Measurements from ENCODE around the gene MOB3B.

MOB3B gene

DNA sequence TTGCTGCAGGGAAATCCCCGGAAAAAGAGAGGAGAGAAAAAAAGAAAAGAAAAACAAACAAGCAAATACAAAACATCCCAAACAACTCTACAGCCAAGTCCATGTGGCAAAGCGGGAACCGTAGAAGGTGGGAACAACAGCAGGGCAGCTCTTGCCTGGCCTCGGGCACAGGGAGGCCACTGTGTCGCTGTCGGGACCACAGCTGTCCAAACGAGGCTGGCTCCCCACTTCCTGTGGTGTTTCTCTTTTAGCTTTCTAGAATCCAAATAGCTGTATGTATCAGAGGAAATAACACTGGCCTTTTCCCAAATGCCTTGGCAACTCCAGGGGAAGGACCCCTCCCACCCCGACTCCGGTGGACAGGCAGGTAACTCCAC is 191.1 kb downstream of the MOB3B start:
- no peak for DNase-seq (ENCODE audit: low read depth in 2 of 2)

DNA sequence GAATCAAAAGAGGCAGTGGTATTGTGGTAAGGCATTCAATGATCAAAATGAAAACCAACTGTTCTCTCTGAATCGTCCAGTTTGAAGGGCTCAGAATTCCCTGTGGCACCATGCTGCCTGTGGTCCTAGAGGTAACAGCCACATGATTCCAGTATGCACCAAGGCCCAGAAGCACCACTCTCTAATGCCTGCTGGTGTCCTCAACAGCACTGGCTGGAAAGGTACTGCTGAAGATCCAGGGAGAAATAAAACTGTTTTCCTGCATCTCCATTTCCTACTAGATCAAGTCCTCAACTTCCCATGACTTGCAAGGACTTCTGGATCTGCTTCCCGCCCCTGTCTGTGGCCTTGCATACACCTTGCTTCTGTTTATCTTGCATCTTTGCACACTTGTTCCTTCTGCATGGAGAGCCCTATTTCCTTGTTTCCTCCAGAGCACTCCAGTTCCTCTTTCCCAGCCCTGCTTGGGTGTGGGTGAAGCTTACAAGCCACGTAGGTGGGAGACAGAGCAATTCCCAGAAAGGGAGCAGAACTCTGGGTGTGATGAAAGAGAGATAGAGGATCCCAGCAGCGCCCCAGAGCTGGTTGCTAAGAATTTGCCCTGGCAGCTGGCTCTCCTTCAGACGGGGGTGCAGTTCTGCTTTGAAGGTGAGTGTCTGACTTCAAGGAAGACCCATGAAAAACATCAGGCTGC is 191.6 kb downstream of the MOB3B start:
- no peak for DNase-seq (ENCODE audit: low read depth in 2 of 2)

DNA sequence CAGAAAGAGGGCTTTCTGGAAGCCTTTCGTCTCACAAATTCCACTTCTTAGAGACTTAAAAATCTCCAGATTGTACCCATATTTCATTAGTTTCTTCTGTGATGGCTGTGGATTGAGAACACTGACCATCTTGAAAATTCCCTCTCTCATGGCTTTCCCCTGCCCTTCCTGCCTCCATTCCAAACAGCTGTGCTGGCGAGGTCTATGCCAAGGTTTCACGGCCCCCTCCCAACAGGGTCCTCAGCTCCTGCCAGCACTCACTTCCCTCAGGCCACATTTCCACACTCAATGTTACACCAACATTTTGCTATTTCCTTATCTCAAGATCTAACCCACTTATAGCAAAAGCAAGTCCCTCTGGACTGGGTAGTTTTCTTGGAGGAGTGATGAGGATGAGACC is 192.4 kb downstream of the MOB3B start:
- no peak for DNase-seq (ENCODE audit: low read depth in 2 of 2)

DNA sequence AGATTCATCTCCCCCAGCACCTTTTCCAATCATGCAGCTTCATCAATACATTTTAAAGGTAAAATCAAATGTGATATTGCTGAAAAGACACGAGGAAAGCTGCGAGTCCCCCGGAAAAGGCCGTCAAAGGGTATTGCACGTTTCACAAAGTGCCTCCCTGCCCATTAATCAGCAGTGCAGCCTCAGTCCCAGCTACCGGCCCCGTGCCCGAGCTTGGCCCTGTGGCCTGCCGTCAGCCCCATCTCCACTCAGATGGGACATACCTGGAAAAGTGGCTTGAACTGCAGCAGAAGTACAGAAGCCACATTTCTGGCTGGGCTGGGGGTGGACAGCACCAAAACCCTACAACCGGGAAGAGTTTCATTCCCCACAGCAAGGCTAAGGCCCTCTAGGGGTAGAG is 192.8 kb downstream of the MOB3B start:
- no peak for DNase-seq (ENCODE audit: low read depth in 2 of 2)

DNA sequence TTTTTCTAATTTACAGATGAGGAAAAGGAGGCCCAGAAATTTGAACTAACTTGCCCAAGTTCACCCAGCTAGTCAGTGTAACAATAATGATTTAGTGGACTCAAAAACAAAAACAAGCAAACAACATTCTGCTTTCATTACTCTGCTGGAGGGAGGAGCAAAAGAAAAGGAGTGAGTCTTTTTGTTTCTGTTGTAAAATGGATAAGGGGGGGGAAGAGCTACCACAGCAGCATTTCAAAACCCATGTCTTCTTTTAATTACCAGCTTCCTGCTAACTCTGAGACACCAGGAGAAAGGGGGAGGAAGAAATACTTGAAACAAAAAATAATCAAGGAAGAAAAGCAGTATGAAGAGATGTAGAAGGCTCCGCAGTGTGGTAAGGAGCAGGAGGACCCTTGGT is 193.5 kb downstream of the MOB3B start:
- DNase-seq (ENCODE audit: low read depth in 2 of 2): no peak

DNA sequence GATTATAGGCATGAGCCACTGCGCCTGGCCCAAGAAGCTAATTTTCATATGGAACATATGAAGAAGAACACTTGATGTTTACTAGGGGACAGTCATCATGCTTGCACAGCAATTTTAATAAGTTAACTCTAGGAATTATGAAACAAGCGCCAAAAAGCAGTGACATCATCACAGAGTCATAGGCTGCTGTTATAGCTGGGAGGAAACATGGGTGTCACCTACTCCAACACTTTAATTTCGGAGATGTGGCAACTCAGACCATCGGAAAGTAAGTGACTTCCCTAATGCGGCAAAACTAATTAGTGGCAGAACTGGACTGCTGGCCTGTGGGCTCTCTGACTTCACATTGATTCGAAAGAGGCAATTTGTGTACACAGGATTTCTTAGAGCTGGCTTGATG is 194.5 kb downstream of the MOB3B start:
- no peak for DNase-seq (ENCODE audit: low read depth in 2 of 2)

DNA sequence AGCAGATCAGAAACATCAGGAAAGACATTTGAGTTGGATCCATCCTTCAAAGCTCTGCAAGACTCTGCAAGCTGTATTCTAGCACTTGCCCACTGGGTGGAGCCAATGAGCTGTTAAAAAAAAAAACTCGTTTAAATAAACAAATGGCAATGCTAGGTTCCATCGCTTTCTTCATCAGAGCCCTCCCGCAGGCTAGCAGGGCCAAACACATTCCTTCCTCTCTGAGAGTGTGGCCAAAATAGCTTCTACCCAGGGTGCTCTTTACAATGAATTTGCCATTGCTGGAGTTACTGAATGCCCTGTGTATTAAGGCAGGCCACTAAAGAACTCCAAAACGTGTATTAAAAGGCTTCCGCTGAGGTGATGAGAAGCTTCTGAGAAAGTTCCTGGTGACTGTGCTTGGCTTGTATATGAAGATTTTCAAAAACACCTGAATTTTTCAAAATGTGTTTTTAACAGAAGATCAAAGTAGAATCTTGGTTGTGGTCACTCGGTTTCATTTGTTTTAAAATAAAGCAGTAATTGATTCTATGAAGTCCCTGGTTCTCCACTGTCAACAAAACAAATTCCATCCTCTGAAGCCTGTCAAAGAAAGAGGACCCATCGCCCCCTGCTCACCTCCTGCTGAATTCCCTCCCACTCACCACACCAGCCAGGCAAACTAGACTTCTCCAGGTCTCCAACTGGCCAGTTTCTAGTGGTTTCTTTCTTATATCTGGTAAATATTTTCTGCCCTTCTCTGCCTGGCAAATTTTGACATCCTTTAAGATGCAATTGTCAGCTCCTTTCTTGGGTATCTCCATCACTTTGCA is 196.2 kb downstream of the MOB3B start:
- DNase-seq (ENCODE audit: low read depth in 2 of 2): no peak

DNA sequence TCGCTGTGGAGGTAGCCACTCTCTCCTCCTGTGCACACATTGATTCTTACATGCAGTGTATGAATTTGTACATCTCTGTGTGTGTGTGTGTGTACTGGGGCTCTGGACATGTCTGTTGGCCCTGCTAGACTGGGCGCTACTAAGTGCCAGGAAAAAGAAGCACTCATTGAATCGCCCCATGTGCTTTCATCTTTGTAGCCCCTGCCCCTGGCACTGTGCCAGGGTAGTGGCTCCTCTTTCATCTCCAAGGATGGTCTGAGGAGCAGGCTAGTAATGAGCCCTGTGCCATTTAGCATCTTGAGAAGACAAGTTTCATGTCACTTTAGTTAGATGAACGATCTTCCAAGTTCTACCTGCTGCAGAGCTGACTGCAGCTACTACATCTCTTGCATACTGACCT is 198.2 kb downstream of the MOB3B start:
- DNase-seq (ENCODE audit: low read depth in 2 of 2): no peak

DNA sequence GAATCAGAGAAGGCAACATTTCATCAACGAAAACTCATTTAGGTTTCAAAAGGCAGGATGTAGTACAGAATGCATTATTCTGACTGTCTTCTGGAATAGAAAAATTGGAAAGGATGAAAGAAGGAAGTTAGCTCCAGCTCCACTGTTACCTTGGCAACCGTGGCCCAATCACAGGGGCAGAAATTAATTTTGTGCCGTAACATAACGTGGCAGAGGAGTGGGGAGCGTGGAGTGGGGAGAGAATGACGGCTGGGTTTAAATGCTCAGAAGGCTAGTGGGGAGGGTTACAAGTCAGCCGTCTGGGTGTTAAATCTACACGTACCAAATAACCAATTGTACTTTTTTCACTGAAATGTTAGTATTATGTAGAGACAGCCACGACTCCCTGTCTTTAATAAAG is 200.3 kb downstream of the MOB3B start:
- DNase-seq (ENCODE audit: low read depth in 2 of 2): no peak

DNA sequence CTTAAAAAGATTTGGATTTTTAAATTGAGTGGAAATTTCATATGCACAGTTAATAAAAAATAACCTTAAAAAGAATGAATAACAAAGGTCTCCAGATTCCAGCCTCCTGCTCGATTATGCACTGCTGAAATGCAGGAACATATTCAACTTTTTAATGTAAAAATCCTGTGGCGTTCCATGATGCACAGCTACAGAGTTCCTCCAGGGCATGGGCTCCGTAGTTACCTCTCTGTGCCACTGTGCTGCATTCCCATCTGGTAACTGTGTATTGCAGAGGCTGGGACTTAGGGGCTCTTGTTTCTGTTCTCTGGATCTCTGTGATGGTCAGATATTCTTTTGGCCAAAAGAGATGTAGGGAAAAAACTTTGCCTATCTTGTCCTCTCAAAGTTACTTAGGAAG is 201.1 kb downstream of the MOB3B start:
- DNase-seq (ENCODE audit: low read depth in 2 of 2): no peak

DNA sequence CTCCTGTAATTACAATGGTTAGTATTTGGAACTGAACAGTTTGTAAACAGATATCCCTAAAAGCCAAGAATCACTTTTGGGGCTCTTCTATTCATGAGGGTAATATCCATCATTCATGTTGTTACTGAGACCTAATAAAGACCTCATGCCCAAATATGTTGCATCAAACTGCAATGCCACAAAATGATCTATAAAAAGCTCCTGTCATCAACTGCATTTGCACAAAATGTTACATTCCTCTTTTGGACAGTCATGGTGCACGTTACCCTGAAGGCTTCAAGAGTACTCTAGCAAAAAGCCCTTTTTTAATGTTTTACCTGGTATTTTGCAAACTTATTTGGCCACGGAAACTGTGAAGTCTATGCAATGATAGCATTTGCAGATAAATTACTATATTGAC is 218.4 kb downstream of the MOB3B start:
- no peak for DNase-seq (ENCODE audit: low read depth in 2 of 2)

DNA sequence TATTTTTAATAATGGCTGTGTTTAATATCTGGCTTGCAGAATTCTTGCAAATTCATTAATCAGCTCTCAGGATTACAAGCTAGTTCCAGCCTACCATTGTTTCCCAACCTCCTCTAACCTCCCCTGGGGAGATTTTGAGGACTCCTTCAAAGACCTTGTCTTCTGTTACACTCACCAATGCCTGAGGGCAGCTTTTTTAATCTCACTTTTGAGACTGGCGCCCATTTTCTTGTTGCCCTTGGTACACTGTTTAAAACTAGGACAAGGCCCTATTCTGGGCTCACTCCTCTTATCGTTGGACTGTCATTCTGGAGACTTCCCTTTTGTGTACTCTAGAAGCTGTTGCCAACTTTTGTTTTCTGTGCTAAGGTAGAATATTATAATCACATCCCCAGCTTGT is 219.0 kb downstream of the MOB3B start:
- no peak for DNase-seq (ENCODE audit: low read depth in 2 of 2)

DNA sequence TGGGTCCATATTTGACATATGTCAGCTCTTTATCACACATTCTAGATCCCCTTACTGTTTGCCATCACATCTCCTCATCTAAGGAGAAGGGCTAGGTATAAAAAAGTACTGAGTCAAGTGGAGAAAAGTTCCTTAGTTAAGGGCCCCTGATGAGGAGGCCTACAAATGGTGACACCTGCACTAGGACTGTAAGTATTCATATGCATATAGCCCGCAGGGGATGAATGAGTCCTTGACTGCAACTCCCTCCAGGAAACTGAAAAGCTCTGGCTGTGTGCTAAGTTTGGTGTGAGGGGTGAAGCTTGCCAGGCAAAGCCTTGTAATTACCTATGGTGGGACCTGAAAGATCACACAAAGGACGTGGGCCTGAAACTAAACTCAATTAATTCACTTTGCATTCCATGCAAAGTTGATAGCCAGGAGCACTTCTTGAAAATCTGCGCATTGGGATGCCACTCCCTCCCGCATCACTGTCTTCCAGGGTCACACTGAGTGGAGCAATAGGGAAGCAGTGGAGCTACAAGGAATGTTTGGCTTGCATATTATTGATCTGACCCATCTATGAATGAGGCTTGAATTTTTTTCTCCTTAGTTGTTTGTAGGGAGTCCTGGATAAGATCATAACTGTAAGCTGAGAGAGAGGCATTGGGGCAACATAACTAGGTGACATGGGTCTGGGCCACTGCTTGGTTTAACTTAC is 220.8 kb downstream of the MOB3B start:
- DNase-seq (ENCODE audit: low read depth in 2 of 2): no peak

DNA sequence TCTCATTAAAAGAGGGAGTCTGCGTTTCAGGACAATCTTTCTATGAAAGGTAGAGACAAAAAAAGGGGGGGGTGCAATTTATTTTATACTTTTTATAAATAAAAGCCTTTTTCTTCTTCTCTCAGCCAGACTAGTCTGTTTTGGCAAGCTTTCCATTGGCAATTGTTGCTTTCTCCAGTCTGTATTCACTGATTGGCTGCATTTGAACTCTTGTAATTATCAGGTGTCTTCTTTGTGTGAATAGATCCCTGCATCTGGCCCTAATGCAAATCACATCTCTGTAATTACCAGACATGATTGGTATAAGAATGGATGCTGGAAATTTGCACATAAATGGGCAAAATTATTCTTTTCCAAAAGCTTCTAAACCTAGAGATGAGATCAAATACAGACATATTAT is 225.1 kb downstream of the MOB3B start:
- DNase-seq (ENCODE audit: low read depth in 2 of 2): no peak

DNA sequence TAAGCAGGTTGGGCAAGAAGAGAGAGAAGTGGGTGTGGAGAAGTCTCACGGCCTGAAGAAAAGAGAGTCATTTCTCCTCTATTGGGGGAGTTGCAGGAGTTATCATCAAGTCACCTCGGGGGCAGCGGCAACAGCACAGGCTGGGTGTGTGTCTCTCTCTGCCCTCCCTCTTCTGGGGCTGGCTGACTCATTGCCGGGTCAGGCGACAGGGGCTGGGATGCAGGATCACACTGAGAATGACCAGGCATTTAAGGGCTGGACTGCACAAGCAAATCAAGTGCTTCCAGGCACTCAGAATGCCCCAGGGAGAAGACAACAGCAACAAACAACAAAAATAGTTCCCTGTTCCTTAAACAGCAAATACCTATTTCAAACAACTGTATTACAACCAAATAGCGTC is 226.4 kb downstream of the MOB3B start:
- no peak for DNase-seq (ENCODE audit: low read depth in 2 of 2)

DNA sequence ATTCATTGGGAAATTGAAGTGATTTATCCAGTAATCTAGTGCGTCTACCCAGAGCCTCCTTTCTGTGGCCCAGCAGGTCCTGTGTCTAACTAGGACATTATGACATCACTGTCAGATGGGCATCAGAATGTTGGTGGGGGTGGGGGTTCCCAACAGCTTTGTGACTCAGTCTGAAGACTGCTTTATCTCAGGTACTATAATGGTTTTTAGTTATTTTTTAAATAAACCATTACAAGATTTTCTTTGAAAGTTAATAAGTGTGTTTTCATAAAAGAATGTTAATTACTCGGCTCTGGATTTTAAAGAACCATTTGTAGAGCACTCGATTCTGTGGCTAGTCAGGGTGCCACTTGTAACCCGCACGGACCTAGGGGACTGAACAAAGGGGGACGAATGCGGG is 232.6 kb downstream of the MOB3B start, which contains the start of gene EQTN:
Gene EQTN (minus strand): TSS at position 101 of the 400 bp plus-strand sequence. CDS start 95 bp downstream, at position 6.
- DNase-seq (ENCODE audit: low read depth in 2 of 2): no peak

DNA sequence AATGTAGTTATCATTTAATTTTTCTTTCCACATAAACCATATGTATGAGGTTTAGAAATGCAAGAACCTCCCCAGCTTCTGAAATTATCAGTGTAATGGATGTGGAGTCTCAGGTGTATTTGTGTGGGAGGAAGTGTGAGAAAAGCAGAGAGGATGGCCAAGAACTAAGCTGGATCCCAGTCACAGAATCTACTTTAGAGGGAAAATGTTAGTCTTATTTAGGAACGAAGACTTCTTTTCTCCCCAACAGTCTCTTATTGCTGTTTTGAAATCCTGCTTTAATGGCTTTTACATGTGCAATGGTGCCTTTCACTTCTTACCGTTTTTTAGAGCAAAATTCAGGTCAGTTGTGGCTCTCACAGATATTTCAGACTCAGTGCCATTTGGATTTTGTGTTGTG is 235.6 kb downstream of the MOB3B start:
- no peak for DNase-seq (ENCODE audit: low read depth in 2 of 2)

DNA sequence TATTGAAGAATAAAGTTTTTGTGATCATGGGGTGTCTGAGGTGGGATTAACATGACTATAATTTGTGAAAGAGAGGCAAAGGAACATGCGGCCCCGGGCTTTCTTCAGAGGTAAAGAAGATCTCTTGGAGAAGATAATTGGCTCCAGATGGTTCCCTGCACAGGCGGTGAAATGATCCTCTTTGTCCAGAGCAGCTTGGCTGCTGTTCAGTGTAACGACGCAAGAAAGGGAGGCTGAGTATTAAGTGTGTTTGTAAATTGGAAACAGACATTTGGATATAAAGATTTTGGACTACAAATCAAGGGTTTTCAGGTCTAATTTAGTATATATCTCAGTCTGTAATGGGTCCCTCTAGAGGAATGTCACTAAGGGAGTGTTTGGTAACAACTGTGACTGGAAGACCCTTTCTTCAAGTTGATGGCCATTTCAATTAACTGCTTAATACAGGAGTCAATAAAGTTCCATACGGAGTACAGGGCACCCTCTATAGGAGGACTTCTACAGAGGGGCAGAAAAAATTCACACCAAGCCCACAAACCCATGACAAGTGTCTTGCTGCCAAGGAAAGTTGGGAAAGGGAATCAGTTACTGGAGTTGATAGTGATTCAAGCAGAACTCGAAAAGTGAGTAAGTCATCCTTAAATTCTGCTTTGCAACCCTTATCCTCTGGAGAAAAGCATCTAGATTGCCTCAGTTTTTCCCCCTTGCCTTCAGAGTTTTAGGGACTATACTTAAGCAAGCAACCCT is 236.8 kb downstream of the MOB3B start:
- DNase-seq (ENCODE audit: low read depth in 2 of 2): no peak

DNA sequence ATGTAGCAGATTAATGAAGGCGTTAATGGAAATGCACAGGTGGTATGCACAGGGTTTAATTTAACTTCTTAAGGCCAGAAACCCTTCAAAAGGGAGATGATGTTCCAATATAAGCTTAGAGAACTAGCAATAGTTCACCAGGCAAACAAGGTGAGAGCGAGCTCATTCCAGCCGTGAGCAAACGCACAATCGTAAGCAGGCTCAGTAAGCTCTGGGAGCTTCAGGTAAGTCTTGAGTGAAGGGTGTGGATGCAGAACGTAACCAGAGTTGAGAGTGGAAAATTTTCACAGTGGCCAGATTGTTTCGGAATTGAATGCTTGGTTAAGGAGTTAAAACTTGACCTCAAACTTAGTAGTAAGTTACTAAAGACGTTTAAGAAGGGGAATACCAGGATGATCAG is 238.3 kb downstream of the MOB3B start:
- DNase-seq (ENCODE audit: low read depth in 2 of 2): no peak

DNA sequence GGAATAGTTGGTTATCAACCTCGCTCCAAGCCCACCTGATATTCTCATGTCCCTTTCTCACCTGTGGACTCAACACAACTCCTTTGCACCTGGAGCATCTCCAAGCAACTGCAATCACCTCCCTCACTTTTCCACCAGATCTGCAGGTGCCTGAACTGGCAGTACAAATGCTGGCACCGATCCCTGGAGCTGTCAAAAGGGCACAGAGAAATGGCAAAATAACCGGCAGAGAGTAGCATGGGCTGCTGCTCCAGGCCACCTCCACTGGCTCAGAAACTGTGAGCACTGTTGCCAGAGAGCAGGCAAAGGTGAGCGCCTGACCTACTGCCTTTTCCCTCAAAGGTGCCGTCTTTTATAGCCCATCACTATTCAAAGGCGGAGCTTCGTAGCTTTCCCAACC is 247.3 kb downstream of the MOB3B start:
- no peak for DNase-seq (ENCODE audit: low read depth in 2 of 2)

DNA sequence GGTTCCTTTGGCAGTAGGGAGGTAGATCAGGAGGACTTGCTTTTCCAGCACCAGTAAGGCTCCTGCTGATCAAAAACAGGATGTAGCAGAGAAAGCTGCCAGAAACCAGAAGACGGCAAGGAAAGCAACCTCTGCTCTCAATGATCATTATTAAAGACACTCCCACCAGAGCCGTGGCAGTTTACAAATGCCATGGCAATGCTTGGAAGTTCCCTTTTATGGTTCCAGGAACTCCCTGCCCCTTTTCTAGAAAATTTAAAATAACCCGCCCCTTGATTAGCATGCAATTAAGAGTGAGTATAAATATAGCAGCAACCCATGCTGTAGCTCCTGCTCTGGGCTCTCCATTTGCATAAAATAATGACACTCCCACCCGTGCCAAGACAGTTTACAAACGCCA is 248.8 kb downstream of the MOB3B start:
- no peak for DNase-seq (ENCODE audit: low read depth in 2 of 2)

DNA sequence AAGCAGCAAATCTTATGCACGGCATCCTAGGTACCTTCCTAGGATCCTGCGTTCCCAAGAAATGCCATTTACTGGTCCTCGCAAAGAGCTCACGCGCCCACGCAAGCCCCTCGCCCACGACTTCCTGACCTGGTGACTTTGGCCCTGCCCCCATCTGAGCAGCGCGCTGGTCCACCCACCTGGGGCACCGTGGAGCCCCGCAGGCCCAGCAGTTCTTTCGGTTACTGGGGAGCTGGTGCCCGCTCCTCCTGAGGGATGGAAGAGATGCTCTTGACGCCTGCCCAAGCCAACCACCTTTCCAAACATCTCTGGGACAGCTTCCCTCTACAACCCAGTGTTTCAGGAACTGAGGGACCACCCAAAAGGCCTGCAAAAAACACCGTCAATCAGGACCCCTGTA is 249.4 kb downstream of the MOB3B start:
- DNase-seq (ENCODE audit: low read depth in 2 of 2): no peak
